HG03469 (cell line): ENCODE measurements around the gene SH3D19.
"Not testable (repeated sequence)": the region's sequence is repeated elsewhere in the genome, so short reads cannot be mapped to it uniquely, and the experiment has no call there.

Experiments
- ATAC-seq: cut with Tn5 transposase; IDR thresholded peaks from one replicate; pipeline ENCODE4 v1.9.1; 2021; ENCODE audit warnings: mild to moderate bottlenecking, moderate library complexity, moderate number of reproducible peaks; ENCODE audit not compliant: unreplicated experiment

SH3D19 gene

DNA sequence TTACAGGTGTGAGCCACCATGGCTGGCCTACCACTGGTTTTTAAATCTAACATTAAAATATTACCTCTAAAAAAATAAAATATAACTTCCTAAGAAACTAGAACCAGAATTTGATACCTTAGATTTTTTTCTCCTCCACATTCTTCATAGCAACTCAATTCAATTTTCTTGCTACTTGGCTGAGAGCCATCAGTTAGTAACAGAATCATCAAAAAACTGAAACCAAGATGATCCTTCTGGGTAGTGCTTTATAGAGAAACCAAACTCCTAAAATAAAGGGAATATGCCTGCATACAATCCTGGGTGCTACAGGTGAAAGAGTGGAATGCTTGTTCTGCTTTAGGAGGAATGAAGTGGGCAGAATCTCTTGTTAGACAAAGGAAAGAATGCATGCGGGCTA, 161.6 kb downstream of the SH3D19 start:
- no peak for ATAC-seq

DNA sequence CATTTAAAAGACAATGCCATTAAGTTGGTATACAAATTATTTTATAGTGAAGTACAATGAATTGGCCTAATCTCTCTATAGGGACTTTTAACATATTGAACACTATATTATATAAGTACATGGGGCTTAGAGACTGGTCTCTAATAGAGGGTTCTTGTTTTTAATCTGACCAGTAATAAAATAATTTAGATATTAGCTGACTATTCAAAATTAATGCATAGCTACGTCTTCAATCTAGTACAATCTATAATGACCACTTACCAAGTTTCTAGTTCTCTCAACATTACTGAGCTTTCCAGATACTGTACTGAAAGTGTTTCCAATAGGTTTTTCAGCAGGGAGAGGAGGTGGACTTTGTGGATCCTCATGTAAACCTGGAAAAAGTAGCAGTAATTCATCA, 166.4 kb downstream of the SH3D19 start:
- no peak for ATAC-seq

DNA sequence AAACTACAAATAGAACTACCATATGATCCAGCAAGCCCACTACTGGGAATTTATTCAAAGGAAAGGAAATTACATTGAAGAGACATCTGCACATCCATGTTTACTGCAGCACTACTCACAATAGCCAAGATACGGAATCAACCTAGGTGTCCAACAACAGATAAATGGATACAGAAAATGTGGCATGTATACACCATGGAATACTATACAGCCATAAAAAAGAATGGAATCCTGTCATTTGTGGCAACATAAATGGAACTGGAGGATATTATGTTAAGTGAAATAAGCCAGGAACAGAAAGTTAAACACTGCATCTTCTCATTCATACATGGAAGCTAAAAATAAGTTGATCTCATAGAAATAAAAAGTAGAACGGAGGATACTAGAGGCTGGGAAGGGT, 167.9 kb downstream of the SH3D19 start:
- ATAC-seq = no peak

DNA sequence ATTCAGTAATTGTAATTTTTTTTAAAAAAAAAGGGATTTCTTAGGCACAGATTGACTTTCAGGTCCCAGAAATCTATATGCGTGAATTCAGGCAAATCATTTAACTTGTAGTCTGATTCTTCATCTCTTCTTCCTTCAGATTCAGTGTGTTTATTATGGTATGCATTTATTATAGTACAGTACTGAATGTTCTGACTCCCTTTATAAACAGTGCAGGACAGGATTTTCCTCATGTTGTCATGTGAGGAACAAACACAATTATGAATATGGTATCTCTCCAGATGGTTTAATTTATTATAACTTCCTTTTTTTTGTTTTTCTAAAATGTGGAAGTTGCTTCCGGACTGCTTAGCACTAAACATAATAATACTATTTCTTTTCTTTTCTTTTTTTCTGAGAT, 171.8 kb downstream of the SH3D19 start:
- no peak for ATAC-seq

DNA sequence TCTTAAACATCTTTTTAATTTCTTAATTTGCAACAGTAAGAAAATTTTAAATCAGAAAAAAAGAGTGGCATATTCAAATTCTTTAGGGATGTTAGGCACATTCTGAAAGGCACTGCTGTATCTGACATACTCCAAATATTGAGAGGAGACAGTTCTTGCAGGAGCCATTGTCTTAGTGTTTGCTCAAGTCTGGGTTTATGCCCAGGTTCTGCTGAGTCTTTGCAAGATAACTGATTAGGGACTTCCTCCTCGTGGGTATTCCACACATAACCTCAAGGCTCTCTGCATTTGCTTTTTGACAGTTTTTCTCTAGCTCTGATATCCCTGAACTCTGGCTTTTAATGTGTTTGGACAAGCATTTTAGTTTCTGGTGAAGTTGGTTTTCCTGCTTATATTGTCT, 173.4 kb downstream of the SH3D19 start:
- ATAC-seq = no peak

DNA sequence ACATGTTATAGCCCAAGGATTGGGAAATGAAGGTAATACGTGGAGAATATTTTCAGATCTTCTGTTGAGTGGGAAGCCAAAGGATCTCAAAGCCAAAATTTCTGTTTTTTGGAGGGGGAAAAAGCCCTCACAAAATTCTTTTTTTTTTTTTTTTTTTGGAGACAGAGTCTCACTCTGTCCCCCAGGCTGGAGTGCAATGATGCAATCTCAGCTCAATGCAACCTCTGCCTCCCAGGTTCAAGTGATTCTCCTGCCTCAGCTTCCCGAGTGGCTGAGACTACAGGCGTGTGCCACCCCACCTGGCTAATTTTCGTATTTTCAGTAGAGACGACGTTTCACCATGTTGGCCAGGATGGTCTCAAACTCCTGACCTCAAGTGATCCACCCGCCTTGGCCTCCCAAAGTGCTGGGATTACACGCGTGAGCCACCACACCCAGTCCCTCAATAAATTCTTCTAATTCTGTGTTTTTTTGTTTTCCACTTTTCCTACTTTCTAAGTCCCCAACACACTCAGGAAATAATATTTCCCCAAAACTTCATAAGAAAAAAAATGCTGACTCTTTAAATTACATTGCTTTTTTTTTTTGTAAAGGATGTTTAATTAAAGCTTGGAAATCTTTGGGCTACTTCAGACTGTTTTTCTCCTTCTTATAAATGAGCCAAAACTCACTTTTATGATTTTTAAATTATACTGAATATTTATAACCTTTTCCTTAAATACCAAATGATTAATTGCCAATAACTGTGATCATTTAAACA, 174.4 kb downstream of the SH3D19 start:
- ATAC-seq = no peak

DNA sequence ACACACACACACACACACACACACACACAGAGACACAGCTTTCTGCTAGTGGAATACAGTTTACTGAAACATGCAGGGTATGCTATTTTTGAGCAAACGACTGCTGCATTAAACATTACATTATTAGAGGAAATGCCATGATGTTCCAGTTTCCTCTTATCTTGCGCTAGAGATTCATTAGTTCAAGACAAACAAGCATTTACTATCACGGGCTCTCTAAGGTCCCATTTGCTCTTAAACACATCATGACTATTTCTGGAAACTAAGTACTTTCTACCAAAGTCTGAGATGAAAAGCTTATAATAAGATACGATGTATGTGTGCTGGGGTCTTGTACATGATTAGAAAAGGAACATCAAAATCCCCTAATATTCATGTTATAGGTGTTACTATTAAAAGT, 177.1 kb downstream of the SH3D19 start:
- no peak for ATAC-seq

DNA sequence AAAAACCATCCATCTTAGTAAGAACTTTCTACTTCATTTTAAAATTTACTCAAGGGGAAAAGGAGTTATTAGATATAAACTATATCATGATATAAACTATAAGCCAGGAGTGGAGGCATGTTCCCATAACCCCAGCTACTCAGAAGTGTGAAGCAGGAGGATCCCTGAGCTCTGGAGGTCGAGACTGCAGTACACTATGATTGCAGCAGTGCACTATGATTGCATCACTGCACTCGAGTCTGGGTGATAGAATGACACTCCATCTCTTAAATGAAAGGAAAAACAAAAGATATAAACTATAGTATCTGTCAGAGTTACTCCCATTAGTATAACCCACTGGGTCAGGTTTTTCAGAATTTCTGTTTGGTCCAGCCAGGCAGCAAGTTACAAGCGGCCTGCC, 178.4 kb downstream of the SH3D19 start:
- no peak for ATAC-seq

DNA sequence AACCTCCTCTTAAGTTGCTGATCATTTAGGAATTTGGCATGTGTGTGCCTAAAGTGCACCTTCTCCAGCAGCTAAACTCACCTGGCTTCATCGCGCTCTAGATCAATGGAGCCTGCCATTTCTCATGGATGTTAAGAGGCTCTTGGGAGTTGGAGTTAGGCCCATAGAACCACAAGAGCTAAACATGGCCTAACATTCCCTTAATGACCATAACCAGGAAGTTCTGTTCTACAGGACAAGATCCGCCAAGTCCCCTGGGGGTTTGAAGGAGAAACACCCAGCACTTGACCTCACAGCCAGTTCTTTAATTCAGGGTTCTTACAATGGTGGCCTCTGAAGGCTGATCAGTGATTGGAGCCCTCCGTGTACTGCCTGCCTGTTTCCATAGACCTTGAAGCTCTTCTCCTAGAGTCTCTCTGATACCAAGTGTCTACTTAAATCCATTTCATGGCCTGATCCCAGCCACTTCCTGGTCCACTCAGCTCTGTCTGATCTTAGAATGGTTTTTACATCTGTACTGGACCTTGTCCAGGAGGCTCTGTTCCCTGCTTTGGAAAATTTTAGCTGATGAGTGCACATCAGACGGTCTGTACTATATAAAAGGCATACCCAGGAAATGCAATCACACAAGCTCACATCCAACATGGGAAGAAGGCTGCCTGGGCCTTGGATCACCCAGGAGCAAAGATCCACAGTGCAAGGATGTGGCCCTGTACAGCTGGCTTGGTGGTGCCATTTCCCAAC, 180.9 kb downstream of the SH3D19 start:
- ATAC-seq = no peak

- ATAC-seq = no peak
Observed at GRCh38 chr4:151143811-151144210, 181.6 kb downstream of the SH3D19 start.

GRCh38 chr4:151143162-151143561, 182.2 kb downstream of the SH3D19 start:
- ATAC-seq = no peak

DNA sequence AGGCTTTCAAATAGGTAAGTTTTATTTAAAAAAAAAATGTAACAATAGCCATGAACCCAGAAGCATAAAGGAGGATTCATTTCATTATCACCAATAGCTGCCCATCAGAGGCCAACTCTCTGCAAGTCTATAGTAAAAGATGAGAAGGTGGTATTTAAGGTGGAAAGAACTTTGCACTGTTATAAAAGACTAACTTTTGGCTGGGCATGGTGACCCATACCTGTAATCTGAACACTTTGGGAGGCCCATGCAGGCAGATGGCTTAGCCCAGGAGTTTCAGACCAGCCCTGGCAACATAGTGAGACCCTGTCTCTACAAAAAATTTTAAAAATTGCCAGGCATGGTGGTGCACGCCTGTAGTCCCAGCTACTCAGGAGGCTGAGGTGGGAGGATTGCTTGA, 182.6 kb downstream of the SH3D19 start:
- no peak for ATAC-seq

- no peak for ATAC-seq
Observed at GRCh38 chr4:151139814-151140213, 185.6 kb downstream of the SH3D19 start.

DNA sequence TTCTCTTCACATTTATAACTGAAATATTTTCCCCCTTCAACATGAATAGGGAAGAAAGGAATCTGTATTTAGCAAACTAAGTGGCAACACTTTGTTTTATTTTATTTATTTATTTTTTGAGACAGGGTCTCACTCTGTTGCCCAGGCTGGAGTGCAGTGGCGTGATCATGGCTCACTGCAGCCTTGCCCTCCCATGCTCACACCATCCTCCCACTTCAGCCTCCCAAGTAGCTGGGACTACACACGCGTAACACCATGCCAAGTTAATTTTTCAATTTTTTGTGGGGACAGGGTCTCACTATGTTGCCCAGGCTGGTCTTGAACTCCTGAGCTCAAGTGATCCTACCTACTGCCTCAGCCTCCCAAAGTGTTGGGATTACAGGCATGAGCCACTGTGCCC, 189.4 kb downstream of the SH3D19 start:
- ATAC-seq = not testable (repeated sequence)

DNA sequence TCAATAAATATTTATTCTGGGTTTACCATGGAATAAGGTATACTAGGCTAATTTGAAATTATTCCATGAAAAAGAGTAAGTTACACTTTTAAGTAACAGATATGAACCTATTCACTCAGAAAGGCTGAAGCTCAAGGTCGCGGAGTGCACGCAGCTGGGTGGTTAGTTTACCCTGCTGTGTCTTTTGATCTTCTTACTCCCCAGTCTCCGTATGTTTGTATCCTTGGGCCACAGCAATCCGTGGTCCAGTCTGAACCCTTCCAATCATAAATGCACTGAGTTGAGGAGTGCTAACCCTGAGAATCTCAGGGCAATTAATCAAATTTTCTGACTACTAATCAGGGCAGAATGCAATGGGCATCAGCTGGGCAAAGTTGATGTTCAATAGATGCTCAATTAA, 192.1 kb downstream of the SH3D19 start:
- ATAC-seq = no peak

- ATAC-seq = no peak
Observed at GRCh38 chr4:151129796-151130195, 195.6 kb downstream of the SH3D19 start.

GRCh38 chr4:151117371-151117962, 207.9 kb downstream of the SH3D19 start:
- peak; percentile 86 for ATAC-seq

DNA sequence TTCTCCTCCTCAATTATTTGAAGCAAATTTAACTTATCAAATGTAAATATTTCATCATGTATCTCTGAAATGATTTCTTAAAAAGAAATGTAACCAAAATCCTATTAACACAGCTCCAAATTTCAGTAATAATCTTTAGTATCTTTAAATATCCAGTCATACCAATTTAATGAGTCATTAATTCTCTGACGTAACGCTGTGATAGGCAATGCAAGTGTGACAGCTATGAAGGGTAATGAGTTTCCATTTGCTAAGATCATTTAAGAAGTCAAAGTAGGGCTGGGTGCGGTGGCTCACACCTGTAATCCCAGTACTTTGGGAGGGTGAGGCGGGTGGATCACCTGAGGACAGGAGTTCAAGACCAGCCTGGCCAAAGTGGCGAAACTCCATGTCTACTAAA, 210.4 kb downstream of the SH3D19 start:
- ATAC-seq = no peak

DNA sequence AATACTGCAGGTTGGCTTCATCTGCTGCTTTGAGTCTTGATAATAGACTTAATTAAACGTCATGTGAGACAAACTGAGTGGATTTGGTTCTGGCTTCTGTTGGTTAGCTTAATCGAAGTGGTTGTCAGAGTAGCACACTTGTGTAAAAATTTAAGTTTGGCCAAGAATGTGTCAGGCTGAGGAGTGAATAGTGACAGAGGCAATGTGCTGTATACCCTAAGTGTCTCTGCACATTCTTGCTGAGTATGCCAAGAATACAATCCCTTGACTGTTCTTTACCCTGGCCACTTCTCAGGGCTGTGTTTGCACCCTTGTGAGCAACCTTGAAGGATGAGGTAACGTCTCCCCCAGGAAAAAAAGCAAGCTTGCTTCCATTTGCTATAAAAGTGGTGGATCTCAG, 211.1 kb downstream of the SH3D19 start:
- ATAC-seq = no peak

DNA sequence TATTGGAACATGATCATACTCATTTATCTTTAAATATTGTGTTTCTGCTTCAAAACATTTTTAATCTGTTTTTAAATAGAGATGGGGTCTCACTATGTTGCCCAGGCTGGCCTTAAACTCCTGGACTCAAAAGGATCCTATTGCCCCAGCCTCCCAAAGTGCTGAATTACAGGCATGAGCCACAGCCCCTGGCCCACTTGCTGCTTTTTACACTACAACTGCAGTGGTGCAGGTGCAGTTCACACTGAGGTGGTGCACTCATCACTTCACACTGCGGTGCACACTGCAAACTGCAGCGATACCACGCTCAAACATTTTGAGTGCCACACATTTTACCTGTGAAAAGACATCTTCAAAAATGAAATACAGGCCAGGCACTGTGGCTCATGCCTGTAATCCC, 215.2 kb downstream of the SH3D19 start:
- no peak for ATAC-seq

GRCh38 chr4:151107063-151107462, 218.3 kb downstream of the SH3D19 start:
- no peak for ATAC-seq

DNA sequence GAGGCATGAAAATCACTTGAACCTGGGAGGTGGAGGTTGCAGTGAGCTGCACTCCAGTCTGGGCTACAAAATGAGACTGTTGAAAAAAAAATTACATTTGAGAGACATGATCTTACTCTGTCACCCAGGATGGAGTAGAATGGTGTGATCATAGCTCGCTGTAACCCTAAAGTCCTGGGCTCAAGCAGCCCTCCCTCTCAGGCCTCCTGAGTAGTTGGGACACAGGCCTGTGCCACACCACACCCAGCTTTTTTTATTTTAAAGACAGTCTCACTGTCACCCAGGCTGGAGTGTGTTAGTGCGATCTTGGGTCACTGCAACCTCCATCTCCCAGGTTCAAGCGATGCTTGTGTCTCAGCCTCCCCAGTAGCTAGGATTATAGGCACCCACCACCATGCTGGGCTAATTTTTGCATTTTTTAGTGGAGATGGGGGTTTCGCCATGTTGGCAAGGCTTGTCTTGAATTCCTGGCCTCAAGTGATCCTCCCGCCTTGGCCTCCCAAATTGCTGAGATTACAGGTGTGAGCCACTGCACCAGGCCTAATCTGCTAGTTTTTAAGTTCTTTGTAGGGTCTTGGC, 219.9 kb downstream of the SH3D19 start:
- ATAC-seq = no peak
